SU-DHL-6 (cell line): ENCODE results near the gene BICDL2.

Experiments used
- H2AFZ ChIP-seq: fragments of 200-600 bp; sonication (generic); 2 replicates; pipeline ENCODE4 v1.6.1; 2014; ENCODE audit warnings: low read depth, mild to moderate bottlenecking, moderate library complexity, mixed read lengths, antibody characterized with exemption, low read length; ENCODE audit not compliant: severe bottlenecking
- H3F3A ChIP-seq: fragments of 200-600 bp; shearing (Covaris generic); 2 replicates; pipeline ENCODE4 v1.6.0; 2016; ENCODE audit warnings: antibody characterized with exemption, mild to moderate bottlenecking; ENCODE audit not compliant: insufficient read depth
- H3K27ac ChIP-seq: fragments of 200-600 bp; sonication (generic); 2 replicates; pipeline ENCODE4 v1.5.1; 2016; ENCODE audit warnings: low read depth, mild to moderate bottlenecking, low read length, moderate library complexity, mixed read lengths
- H3K27me3 ChIP-seq: fragments of 200-600 bp; sonication (generic), shearing (Covaris generic); 2 replicates; pipeline ENCODE4 v1.6.0; 2014; ENCODE audit warnings: mild to moderate bottlenecking, low read length
- H3K36me3 ChIP-seq: fragments of 200-600 bp; sonication (generic); 2 replicates; pipeline ENCODE4 v1.6.1; 2014; ENCODE audit warnings: mild to moderate bottlenecking, low read length, mixed read lengths
- H3K4me2 ChIP-seq: fragments of 300-600, 200-600 bp; shearing (Covaris generic), sonication (generic); 2 replicates; pipeline ENCODE4 v1.6.0; 2014; ENCODE audit warnings: low read length, low read depth, mild to moderate bottlenecking; ENCODE audit not compliant: poor library complexity, severe bottlenecking
- H3K4me3 ChIP-seq: fragments of 200-600 bp; sonication (generic); 2 replicates; pipeline ENCODE4 v1.5.1; 2014; ENCODE audit warnings: antibody characterized with exemption, low read length, mild to moderate bottlenecking, mixed read lengths; ENCODE audit not compliant: insufficient read depth, poor library complexity, severe bottlenecking
- H3K79me2 ChIP-seq: fragments of 200-600 bp; sonication (generic); 2 replicates; pipeline ENCODE4 v1.6.1; 2014; ENCODE audit warnings: mild to moderate bottlenecking, low read length, moderate library complexity; ENCODE audit not compliant: insufficient read depth
- H3K9ac ChIP-seq: fragments of 200-600 bp; sonication (generic); 2 replicates; pipeline ENCODE4 v1.7.0; 2014; ENCODE audit warnings: mild to moderate bottlenecking, low read length
- H3K9me2 ChIP-seq: fragments of 200-600 bp; sonication (generic); replicated peaks from 2 replicates; pipeline ENCODE4 v1.6.1; 2014; ENCODE audit warnings: low read length; ENCODE audit not compliant: insufficient read depth
- H3K9me3 ChIP-seq: fragments of 200-600 bp; sonication (generic); 2 replicates; pipeline ENCODE4 v1.6.1; 2014; ENCODE audit warnings: low read length, mixed read lengths; ENCODE audit not compliant: insufficient read depth
- H4K20me1 ChIP-seq: fragments of 200-600 bp; sonication (generic); 2 replicates; pipeline ENCODE4 v1.6.1; 2014; ENCODE audit warnings: low read depth, mild to moderate bottlenecking, antibody characterized with exemption, low read length, moderate library complexity, mixed read lengths
- CTCF ChIP-seq: fragments of 200-600 bp; sonication (generic); IDR thresholded peaks from one replicate; pipeline ENCODE4 v1.5.1; 2017; ENCODE audit warnings: antibody characterized with exemption, mild to moderate bottlenecking, low read length, moderate library complexity; ENCODE audit not compliant: insufficient read depth, poor library complexity, severe bottlenecking
- EZH2phosphoT487 ChIP-seq: fragments of 200-600 bp; sonication (generic), shearing (Covaris generic); conservative IDR thresholded peaks from 2 replicates; pipeline ENCODE4 v1.6.1; 2018; ENCODE audit warnings: mild to moderate bottlenecking, antibody characterized with exemption, low read length, moderate library complexity, mixed read lengths

Gene BICDL2

GRCh38 chr16:3001316-3001715, 35.4 kb downstream of the BICDL2 start:
- H4K20me1 ChIP-seq, result no peaks in the 10 kb centered on the region
- no peak overlapping the region for H3K4me3 ChIP-seq
- no peak overlapping the region for H2AFZ ChIP-seq
- no peaks in the 10 kb centered on the region for H3K9me2 ChIP-seq
- no peaks in the 10 kb centered on the region for H3K79me2 ChIP-seq
- H3K27ac ChIP-seq, result no peak overlapping the region
- H3K36me3 ChIP-seq, result no peaks in the 10 kb centered on the region
- no peaks in the 10 kb centered on the region for H3F3A ChIP-seq
- no peak overlapping the region for H3K9ac ChIP-seq
- no peaks in the 10 kb centered on the region for H3K9me3 ChIP-seq
- H3K4me2 ChIP-seq, result no peak overlapping the region
- TF ChIP-seq CTCF (no peak), EZH2phosphoT487 (no peak)
- no peaks in the 10 kb centered on the region for H3K27me3 ChIP-seq

DNA sequence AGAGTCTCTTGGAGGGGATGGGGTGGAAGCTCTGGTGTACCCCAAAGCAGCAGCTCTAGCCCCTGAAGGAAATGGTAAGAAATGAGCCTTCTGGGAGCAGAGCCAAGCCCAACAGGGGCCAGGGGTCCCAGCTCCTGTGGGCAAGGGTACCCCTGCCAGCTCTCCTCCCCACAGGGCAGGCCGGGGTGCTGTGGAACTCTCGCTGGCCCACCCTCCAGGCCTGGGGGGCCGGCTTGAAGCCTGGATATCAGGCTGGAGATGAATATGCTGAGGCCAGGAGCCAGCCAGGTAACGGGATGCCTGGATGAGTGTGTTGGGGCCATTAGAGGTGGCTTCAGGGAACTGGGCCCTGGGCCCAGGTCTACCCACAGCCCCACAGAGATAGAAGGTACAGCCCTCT, 36.2 kb downstream of the BICDL2 start:
- Histone ChIP-seq H3K9me3 (no peaks in the 10 kb centered on the region), H4K20me1 (no peaks in the 10 kb centered on the region), H2AFZ (no peak overlapping the region), H3K79me2 (no peaks in the 10 kb centered on the region), H3K4me3 (no peak overlapping the region), H3K9me2 (no peaks in the 10 kb centered on the region), H3K27me3 (no peaks in the 10 kb centered on the region), H3K4me2 (no peak overlapping the region), H3K27ac (no peak overlapping the region), H3K9ac (no peak overlapping the region), H3F3A (no peaks in the 10 kb centered on the region), H3K36me3 (no peaks in the 10 kb centered on the region)
- TF ChIP-seq CTCF (no peak), EZH2phosphoT487 (no peak)

GRCh38 chr16:2999929-3000328, 36.8 kb downstream of the BICDL2 start:
- Histone ChIP-seq H3K4me3 (no peak overlapping the region), H3K27me3 (no peaks in the 10 kb centered on the region), H3K36me3 (no peaks in the 10 kb centered on the region), H3K9me3 (no peaks in the 10 kb centered on the region), H4K20me1 (no peaks in the 10 kb centered on the region), H3K9ac (no peak overlapping the region), H3K9me2 (no peaks in the 10 kb centered on the region), H2AFZ (no peak overlapping the region), H3K27ac (no peak overlapping the region), H3F3A (no peaks in the 10 kb centered on the region), H3K4me2 (no peak overlapping the region), H3K79me2 (no peaks in the 10 kb centered on the region)
- no peak for TF ChIP-seq EZH2phosphoT487
- TF ChIP-seq CTCF, result no peak

- Histone ChIP-seq H4K20me1 (no peaks in the 10 kb centered on the region), H3K36me3 (no peaks in the 10 kb centered on the region), H3K9me3 (no peaks in the 10 kb centered on the region), H2AFZ (no peak overlapping the region), H3K4me2 (no peak overlapping the region), H3K4me3 (no peak overlapping the region), H3K9ac (no peak overlapping the region), H3K27me3 (no peaks in the 10 kb centered on the region), H3K27ac (no peak overlapping the region), H3K9me2 (no peaks in the 10 kb centered on the region), H3F3A (no peaks in the 10 kb centered on the region), H3K79me2 (no peaks in the 10 kb centered on the region)
- TF ChIP-seq CTCF, result no peak
- TF ChIP-seq EZH2phosphoT487, result no peak
Measured at GRCh38 chr16:2996298-2996697, 40.4 kb downstream of the BICDL2 start.
